MM.1S (cell line): ENCODE data around the gene LINS1.

Source experiments
- EZH2 ChIP-seq: fragments of 300-600 bp; sonication (generic); optimal IDR thresholded peaks from 2 replicates; pipeline ENCODE3; 2017; ENCODE audit warnings: low read depth, mild to moderate bottlenecking, antibody characterized with exemption, low read length, mixed read lengths
- TF ChIP-seq, protein P1 (sequence below): fragments of 300-600 bp; sonication (generic); IDR thresholded peaks from 2 replicates; pipeline ENCODE4 v1.5.1; 2016; ENCODE audit warnings: antibody characterized with exemption, low read length, mixed read lengths

DNA sequence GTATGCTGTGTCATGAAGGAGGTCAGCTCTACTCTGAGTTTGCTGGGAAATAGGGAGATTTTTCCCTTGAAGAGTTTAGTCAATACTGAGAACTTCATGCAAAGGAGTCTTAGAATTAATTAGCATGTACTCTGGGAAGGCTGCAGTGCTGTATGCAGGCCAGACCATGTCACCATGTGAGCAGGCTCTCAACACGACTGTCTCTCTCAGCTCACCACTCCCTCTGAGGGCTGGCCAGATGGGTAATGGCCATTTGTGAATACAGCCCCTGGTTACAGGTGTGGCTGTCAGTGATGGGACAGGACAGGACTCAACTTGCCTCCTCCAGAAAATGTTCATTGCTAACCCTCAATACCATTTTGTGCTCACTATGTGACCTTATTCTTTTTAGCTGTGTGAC is 68.1 kb downstream of the LINS1 start:
- no peak for TF ChIP-seq EZH2
- TF ChIP-seq, protein P1, sequence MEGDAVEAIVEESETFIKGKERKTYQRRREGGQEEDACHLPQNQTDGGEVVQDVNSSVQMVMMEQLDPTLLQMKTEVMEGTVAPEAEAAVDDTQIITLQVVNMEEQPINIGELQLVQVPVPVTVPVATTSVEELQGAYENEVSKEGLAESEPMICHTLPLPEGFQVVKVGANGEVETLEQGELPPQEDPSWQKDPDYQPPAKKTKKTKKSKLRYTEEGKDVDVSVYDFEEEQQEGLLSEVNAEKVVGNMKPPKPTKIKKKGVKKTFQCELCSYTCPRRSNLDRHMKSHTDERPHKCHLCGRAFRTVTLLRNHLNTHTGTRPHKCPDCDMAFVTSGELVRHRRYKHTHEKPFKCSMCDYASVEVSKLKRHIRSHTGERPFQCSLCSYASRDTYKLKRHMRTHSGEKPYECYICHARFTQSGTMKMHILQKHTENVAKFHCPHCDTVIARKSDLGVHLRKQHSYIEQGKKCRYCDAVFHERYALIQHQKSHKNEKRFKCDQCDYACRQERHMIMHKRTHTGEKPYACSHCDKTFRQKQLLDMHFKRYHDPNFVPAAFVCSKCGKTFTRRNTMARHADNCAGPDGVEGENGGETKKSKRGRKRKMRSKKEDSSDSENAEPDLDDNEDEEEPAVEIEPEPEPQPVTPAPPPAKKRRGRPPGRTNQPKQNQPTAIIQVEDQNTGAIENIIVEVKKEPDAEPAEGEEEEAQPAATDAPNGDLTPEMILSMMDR: no peak
